B cell (primary cell): ENCODE measurements around the gene TWF2. TPM values are rescaled to one million over a fixed set of nuclear protein-coding genes. Genes with fewer than 3 reads are reported as not detected.
A peak's percentile ranks its signal among the peaks of the same experiment; 100 is the strongest.

Experiments
- ATAC-seq: fragments of 200-7000 bp; cut with Tn5 transposase; one replicate; pipeline ENCODE4 v1.10.0; 2021; ENCODE audit warnings: low read depth, mild to moderate bottlenecking, moderate number of reproducible peaks, moderate library complexity
- CTCF ChIA-PET: fragments of 350-600 bp; sonication (Branson Sonifier 250); formaldehyde crosslinking; loops from one replicate; lab custom pipeline; 2021; ENCODE audit warnings: antibody characterized with exemption, inconsistent platforms; lab: Charles Lee
- POLR2A ChIA-PET: fragments of 350-600 bp; sonication (Branson Sonifier 250); formaldehyde crosslinking; loops from one replicate; lab custom pipeline; 2021; ENCODE audit warnings: antibody characterized with exemption; lab: Charles Lee
- DNase-seq: peaks from one replicate; pipeline ENCODE4 v3.0.0; 2013
- H2AFZ ChIP-seq: 2 replicates; pipeline ENCODE4 v1.6.1; 2012; ENCODE audit warnings: mild to moderate bottlenecking, low read depth, low read length; ENCODE audit not compliant: insufficient read depth, poor library complexity, severe bottlenecking
- H3K27ac ChIP-seq, 2 donors: 1 replicate in 1 of 2; 2 replicates in 1 of 2; pipeline ENCODE4 v1.5.1; 2012 to 2013; ENCODE audit warnings: low read length in 2 of 2, mild to moderate bottlenecking in 2 of 2, moderate library complexity in 1 of 2
- H3K27me3 ChIP-seq, 4 experiments: fragments of 200-600 bp in 1 of 4; sonication (generic) in 1 of 4; replicated peaks in 1 of 4; 1 replicate in 2 of 4; 2 replicates in 2 of 4; pipeline versions ENCODE4 v1.6.1 to v1.7.0; 2013 to 2016; ENCODE audit warnings: low read length in 3 of 4, mild to moderate bottlenecking in 2 of 4, mixed read lengths in 1 of 4, moderate library complexity in 1 of 4; ENCODE audit not compliant: insufficient read depth in 4 of 4, control insufficient read depth in 3 of 4; ENCODE audit errors: control extremely low read depth in 1 of 4
- H3K36me3 ChIP-seq, 2 experiments: replicated peaks in 1 of 2; 1 replicate in 1 of 2; 2 replicates in 1 of 2; pipeline versions ENCODE4 v1.6.1 to v1.7.1; 2013; ENCODE audit warnings: low read length in 1 of 2; ENCODE audit not compliant: insufficient read depth in 2 of 2, control insufficient read depth in 1 of 2; ENCODE audit errors: control extremely low read depth in 1 of 2, extremely low read depth in 1 of 2
- H3K4me1 ChIP-seq, 2 donors: fragments of 200-600 bp in 1 of 2; sonication (generic) in 1 of 2; 1 replicate in 1 of 2; 2 replicates in 1 of 2; pipeline versions ENCODE4 v1.5.1 to v1.6.1; 2013 to 2017; ENCODE audit warnings: low read length in 2 of 2; ENCODE audit not compliant: control insufficient read depth in 2 of 2, insufficient read depth in 2 of 2
- H3K4me2 ChIP-seq: replicated peaks from 2 replicates; pipeline ENCODE3; 2012; ENCODE audit warnings: mild to moderate bottlenecking, low read depth, low read length; ENCODE audit not compliant: poor library complexity, severe bottlenecking
- H3K4me3 ChIP-seq, 5 experiments: fragments of 200-600 bp in 1 of 5; sonication (generic) in 1 of 5; 1 replicate in 3 of 5; 2 replicates in 2 of 5; pipeline versions ENCODE4 v1.5.1 to v1.7.0; 2011 to 2016; ENCODE audit warnings: low read length in 4 of 5, mild to moderate bottlenecking in 4 of 5, low read depth in 2 of 5, control low read depth in 1 of 5, moderate library complexity in 1 of 5; ENCODE audit not compliant: insufficient read depth in 1 of 5; ENCODE audit errors: control extremely low read depth in 1 of 5, extremely low read depth in 1 of 5
- H3K79me2 ChIP-seq: fragments of 200-600 bp; sonication (generic); one replicate; pipeline ENCODE4 v1.6.0; 2016; ENCODE audit warnings: low read length; ENCODE audit not compliant: control insufficient read depth, insufficient read depth
- H3K9ac ChIP-seq: fragments of 200-600 bp; sonication (generic); 2 replicates; pipeline ENCODE4 v1.6.1; 2017; ENCODE audit warnings: mild to moderate bottlenecking, low read length, moderate library complexity
- H3K9me3 ChIP-seq, 3 donors: one replicate each; pipeline versions ENCODE4 v1.6.1 to v1.7.1; 2013; ENCODE audit warnings: low read length in 2 of 3; ENCODE audit not compliant: control insufficient read depth in 2 of 3, insufficient read depth in 1 of 3; ENCODE audit errors: control extremely low read depth in 1 of 3
- H4K20me1 ChIP-seq: 2 replicates; pipeline ENCODE4 v1.6.0; 2012; ENCODE audit warnings: mild to moderate bottlenecking, low read length; ENCODE audit not compliant: insufficient read depth, control insufficient read depth, poor library complexity, severe bottlenecking
- H3K27ac Mint-ChIP-seq: one replicate; pipeline ENCODE4 v1.8.0; 2021; ENCODE audit warnings: mixed read lengths
- H3K27me3 Mint-ChIP-seq: one replicate; pipeline ENCODE4 v1.8.0; 2021; ENCODE audit warnings: mixed read lengths
- H3K4me1 Mint-ChIP-seq: one replicate; pipeline ENCODE4 v1.8.0; 2021; ENCODE audit warnings: mixed read lengths
- H3K4me3 Mint-ChIP-seq: one replicate; pipeline ENCODE4 v1.8.0; 2021; ENCODE audit warnings: mixed read lengths
- H3K9me3 Mint-ChIP-seq: one replicate; pipeline ENCODE4 v1.8.0; 2022; ENCODE audit warnings: mixed read lengths; ENCODE audit not compliant: insufficient read depth
- CTCF ChIP-seq: fragments of 200-600 bp; IDR thresholded peaks from one replicate; pipeline ENCODE4 v1.8.0; 2022; ENCODE audit warnings: antibody characterized with exemption, mild to moderate bottlenecking
- EZH2 ChIP-seq: IDR thresholded peaks from 2 replicates; pipeline ENCODE4 v1.6.1; 2012; ENCODE audit warnings: borderline replicate concordance, low read depth, mild to moderate bottlenecking, moderate library complexity, low read length; ENCODE audit not compliant: insufficient read depth, poor library complexity, severe bottlenecking
- WGBS: methylation state at CpG from one replicate; pipeline ENCODE4 v1.1.5; 2013; ENCODE audit warnings: missing lambda C conversion rate; ENCODE audit not compliant: insufficient coverage; 5-methylcytosine and 5-hydroxymethylcytosine counted together
- intact Hi-C: fragments of 100-400 bp; cut with micrococcal nuclease; formaldehyde crosslinking; loops from one replicate; pipeline ENCODE4 v1.10.0; 2022
- polyA plus RNA-seq: library from polyadenylated mRNA; depleted of rRNA; stranded (reverse); fragments of >200 nt; gene quantifications from 2 replicates; pipeline ENCODE4 v1.2.3, GENCODE V29; 2012
- total RNA-seq, 2 donors: library from RNA; stranded (reverse); fragments of 120-200 nt in 1 of 2; gene quantifications; 1 replicate in 1 of 2; 2 replicates in 1 of 2; pipeline versions ENCODE4 v1.2.3 to v1.2.4, GENCODE V29; 2013 to 2022

TWF2 gene
- total and polyA plus RNA-seq, 2 donors (not counting 1 experiment from before 2014, with no cell fraction given), result 60.3 to 88.2 TPM

DNA sequence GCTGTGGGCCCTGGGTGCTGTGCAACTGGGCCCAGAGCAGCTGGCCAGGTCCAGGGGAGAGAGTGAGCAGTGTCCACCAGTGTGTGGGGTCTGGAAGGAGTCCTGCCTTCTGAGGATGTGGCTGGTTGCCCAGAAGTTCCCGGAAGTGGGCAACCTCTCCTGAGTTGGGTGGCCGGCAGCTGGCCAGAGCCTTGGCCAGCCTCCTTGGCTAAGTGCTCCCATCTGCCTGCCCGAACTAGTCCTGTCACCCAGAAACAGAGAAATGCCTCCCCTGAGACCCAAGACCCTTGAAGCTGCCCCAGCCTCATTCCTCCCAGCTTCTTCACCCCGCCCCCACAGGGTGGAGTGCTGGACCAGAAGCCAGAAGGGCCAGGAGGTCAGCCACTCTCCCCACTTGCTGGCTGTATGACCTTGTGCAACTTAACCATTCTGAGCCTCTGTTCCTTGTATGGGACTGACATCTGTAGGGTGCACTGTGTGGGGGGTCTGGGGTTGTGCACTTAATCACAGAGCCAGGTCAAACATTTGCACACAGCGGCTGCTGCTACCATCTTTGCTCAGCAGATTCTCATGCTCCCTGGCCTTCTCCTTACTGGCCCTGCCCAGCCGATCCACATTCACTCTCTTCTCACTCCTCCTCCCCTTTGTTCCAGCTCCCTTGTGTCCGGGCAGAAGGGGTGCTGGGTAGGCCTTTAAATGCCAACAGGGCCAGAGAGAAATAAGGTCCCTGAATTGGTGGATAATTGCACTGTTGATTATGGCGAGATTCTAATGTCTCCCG lies 48.5 kb downstream of the TWF2 start:
- no peak overlapping the region for H3K4me2 ChIP-seq
- H4K20me1 ChIP-seq, result no peaks in the 10 kb centered on the region
- H3K27me3 Mint-ChIP-seq, result no peaks in the 10 kb centered on the region
- H2AFZ ChIP-seq, result no peak overlapping the region
- ChIA-PET POLR2A (no interaction called here), CTCF (no interaction called here)
- no peaks in the 10 kb centered on the region for H3K36me3 ChIP-seq
- intact Hi-C loops, result no loop called here
- no peak for TF ChIP-seq EZH2
- no peak for TF ChIP-seq CTCF
- H3K4me1 ChIP-seq, result peaks cover 0 to 6% of the 10 kb centered on the region in 2 donors
- 98% methylated on average over 6 of the region's 9 CpGs for whole genome bisulfite sequencing
- no peaks in the 10 kb centered on the region for H3K9me3 ChIP-seq
- H3K79me2 ChIP-seq, result no peaks in the 10 kb centered on the region
- H3K9me3 Mint-ChIP-seq, result no peaks in the 10 kb centered on the region
- no peak overlapping the region for H3K27ac ChIP-seq
- peaks cover 6% of the 10 kb centered on the region for H3K4me1 Mint-ChIP-seq
- H3K4me3 Mint-ChIP-seq, result no peak overlapping the region
- H3K27me3 ChIP-seq, result no peaks in the 10 kb centered on the region
- DNase-seq, result no peak
- ATAC-seq, result no peak
- H3K27ac Mint-ChIP-seq, result no peak overlapping the region
- H3K4me3 ChIP-seq, result no peak overlapping the region
- no peak overlapping the region for H3K9ac ChIP-seq

GRCh38 chr3:52188556-52188955 lies 50.4 kb downstream of the TWF2 start:
- Histone ChIP-seq H3K9ac (no peak overlapping the region), H2AFZ (no peak overlapping the region), H3K9me3 (no peaks in the 10 kb centered on the region), H3K27me3 (no peaks in the 10 kb centered on the region), H3K4me3 (no peak overlapping the region), H3K27ac (peak overlapping the region in 1 of 2 donors; percentile 16), H3K36me3 (no peaks in the 10 kb centered on the region), H3K4me1 (peaks cover 0 to 6% of the 10 kb centered on the region in 2 donors), H4K20me1 (no peaks in the 10 kb centered on the region), H3K79me2 (no peaks in the 10 kb centered on the region), H3K4me2 (no peak overlapping the region)
- TF ChIP-seq EZH2 (no peak), CTCF (no peak)
- no CpG with 5 or more reads among the region's 1 CpG for whole genome bisulfite sequencing
- Mint-ChIP-seq H3K27me3 (no peaks in the 10 kb centered on the region), H3K4me3 (no peak overlapping the region), H3K9me3 (no peaks in the 10 kb centered on the region), H3K4me1 (peaks cover 6% of the 10 kb centered on the region), H3K27ac (no peak overlapping the region)
- no peak for ATAC-seq
- intact Hi-C loops, result no loop called here
- no peak for DNase-seq
- POLR2A ChIA-PET, result no interaction called here
- CTCF ChIA-PET, result no interaction called here
